GM19035 (cell line): ENCODE data around the gene CDC123.
"Not testable (repeated sequence)": the region's sequence is repeated elsewhere in the genome, so short reads cannot be mapped to it uniquely, and the experiment has no call there.

Source experiments
- ATAC-seq: cut with Tn5 transposase; IDR thresholded peaks from one replicate; pipeline ENCODE4 v1.9.1; 2021; ENCODE audit not compliant: unreplicated experiment

The CDC123 gene

DNA sequence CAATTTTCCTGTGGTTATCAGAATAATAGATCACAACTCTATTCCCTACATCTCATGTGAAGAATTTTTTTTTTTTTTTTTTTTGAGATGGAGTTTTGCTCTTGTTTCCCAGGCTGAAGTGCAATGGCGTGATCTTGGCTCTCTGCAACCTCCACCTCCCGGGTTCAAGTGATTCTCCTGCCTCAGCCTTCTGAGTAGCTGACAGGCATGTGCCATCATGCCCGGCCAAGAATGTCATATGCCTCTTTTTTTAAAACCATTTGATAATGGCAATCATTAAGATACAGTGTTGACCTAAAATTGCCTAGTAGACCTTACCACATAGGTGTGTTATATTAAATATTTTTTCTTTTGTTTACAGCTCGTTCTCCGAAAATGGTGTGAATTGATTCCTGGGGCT lies 38.7 kb downstream of the CDC123 start:
- ATAC-seq: not testable (repeated sequence)

DNA sequence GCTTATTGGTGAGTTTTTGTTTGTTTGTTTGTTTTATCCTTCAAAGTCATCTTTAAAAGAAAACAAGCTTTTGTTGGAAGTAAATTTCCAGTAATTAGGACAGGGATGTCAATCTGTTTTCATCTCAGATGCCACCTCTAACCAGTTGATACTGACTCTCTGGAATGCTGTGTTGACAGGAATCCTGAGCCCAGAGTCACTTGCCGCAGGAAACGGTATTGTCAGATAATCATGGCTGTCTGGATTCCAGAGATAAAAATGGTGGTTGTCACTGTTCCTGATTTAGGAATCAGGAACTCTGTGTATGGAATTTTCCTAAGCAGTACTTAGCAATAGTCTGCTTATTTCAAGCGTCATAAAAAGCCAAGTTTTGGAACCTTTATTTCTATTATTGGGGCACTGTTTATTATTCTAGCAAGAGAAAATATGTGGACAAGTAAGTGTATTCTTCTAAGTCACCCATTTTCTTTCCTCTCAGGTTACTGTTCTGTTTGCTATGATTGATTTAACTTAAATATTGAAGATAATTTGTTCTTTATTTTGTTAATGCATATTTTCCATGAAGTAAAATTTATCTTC lies 39.2 kb downstream of the CDC123 start:
- no peak for ATAC-seq

DNA sequence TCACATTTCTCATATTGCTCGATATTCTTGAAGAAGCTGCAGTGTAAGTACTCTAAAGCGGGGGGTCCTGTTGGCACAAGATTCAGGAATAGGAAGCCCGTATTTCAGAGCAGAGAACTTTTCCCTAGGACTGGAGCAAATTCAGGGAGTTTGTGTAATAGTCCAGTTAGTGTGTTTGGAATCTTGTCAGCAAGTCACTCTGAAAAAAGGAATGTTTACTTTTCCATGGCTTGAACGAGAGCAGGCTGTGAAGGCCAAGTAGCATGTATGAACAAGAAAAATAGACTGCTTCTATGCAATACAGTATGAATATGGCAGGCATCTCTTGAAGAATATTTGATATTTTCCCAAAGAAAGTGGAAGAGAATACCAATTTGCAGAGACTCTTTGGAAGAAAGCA lies 39.8 kb downstream of the CDC123 start:
- no peak for ATAC-seq

DNA sequence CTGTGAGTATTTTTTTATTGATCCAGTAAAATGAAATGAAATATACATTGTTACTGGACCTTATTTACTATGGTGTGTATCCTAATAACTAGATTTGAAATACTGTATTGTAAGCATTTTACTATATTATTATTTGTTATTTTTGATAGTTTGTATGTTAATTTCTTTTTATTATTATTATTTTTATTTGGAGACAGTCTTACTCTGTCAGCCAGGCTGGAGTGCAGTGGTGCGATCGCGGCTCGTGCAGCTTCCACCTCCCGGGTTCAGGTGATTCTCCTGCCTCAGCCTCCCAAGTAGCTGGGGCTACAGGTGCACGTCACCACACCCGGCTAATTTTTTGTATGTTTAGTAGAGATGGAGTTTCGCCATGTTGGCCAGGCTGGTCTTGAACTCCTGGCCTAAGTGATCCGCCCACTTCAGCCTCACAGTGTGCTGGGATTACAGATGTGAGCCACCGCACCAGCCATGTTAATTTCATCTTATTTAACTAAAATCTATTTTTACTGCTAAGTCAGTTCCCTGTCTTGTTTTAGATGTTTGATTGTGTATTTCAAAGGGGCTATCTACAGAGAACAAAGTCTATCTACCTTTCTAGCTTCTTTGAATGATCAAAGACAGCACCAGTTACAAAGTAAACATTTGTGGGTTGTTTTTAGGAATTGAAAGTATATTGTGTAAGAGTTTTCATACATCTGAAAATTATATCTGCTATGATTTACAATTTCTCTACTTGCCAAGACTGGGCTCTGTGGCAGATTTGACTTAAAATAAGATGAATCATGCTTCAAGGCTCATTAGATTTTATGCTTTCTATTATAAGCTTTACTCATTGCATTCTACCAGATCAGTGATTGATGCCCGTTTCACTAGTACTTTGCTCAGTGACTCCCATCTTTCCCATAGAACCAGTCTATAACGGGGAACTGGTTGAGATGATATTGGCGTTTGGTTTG lies 41.6 kb downstream of the CDC123 start:
- ATAC-seq: no peak

DNA sequence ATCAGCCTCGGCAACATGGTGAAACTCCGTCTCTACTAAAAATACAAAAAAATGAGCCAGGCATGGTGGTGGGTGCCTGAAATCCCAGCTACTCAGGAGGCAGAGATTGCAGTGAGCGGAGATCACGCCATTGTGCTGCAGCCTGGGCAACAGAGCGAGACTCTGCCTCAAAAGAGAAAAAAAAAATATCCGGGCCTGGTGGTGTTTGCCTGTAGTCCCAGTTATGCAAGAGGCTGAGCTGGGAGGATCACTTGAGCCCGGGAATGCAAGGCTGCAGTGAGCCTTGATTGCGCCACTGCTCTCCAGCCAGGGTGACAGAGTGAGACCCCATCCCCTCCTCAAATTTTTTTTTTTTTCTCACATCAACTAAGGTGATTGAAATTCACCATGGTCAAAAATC lies 42.8 kb downstream of the CDC123 start:
- ATAC-seq: no peak

DNA sequence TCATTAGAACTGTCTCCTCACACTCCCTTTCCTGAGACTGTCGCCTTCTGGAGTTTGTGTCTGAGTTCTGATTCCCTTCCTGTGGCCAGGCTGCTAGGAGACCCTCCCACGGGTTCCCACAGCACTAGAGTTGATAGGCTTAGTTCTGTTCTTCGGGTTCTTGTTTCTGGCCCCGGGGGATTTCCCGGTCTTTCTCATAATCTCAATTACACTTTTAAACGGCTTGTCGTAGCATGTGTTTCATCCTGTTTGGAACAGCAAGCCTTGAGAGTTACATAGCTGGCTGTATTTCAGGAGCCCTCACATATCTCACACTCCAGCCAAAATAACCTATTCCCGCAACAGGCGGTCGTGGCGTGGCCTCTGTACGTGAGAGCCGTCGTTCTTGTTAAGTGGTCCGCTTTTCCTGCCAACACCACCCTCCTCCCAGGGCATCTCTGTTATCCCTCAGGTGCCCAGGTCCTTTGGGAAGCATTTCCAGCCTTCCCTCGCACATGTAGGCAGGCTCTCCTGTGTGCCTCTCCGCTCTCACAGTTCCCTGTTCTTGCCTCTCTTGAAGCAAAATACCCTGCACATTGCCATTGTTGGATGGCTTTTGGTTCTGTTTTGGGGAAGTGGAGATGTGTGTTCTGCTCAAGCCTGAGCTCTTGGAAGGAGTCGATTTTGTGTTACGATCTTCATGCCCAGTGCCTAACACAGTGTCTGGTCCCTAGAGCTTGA lies 46.0 kb downstream of the CDC123 start:
- ATAC-seq: no peak

DNA sequence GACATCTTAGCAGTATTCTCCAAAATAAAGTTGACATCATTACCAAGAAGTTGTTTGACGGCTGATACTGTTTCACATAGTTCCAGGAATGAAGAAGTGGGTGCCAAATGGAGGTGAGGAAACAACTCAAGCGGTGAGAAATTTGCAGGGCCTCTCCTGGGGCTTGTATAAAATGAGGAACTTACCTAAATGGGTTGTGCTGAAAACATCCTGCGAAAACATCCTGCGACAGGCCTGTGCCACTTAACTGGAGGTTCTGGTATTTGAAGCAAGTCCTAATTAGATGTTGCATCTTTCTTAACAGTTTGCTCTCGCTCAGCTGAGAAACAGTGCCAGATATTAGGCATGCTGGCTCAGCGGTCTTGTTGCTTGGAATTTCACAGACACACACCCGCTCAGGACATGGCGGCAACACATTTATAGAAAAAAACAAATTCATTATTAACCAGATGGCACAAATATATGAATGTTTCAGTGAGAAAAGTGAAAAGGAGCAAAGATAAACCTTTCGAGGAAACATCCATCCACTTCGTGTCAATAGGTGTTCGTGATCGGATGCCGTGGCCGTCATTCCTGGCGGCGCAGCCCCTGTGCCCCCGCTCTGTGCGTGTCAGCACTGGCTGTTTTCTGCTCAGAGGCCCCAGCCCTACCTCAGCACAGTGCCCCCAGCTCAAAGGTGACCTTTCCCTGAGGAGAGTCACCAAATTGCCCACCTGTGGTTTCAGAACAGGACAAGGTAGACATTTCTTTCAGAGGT lies 48.1 kb downstream of the CDC123 start:
- ATAC-seq: no peak

DNA sequence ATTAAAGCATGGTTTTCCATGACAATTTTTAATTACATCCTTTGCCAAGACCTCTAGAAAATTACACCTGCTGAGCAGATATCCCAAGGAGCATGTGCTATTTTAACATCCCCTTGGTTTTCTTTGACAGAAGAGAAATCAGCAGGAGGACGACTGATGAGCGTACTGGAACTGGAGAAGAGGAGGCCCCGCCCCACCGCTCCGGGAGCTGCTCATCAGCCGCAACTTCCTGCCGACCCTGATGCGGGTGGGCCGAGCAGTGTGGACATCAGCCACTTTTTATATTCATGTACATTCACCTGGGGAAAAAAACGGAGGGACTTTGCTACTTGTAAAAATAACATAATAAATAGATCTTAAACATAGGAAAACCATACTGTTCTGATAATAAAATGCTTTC lies 54.2 kb downstream of the CDC123 start:
- ATAC-seq: no peak

DNA sequence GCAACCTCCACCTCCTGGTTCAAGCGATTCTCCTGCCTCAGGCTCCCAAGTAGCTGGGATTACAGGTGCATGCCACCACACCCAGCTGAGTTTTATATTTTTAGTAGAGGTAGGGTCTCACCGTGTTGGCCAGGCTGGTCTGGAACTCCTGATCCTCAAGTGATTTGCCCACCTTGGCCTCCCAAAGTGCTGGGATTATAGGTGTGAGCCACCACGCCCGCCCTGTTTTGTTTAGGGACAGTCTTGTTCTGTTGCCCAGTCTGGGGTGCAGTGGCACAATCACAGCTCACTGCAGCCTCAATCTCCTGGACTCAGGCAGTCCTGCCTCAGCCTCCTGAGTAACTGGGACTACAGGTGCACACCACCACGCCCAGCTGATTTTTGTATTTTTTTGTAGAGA lies 54.7 kb downstream of the CDC123 start:
- ATAC-seq: not testable (repeated sequence)

DNA sequence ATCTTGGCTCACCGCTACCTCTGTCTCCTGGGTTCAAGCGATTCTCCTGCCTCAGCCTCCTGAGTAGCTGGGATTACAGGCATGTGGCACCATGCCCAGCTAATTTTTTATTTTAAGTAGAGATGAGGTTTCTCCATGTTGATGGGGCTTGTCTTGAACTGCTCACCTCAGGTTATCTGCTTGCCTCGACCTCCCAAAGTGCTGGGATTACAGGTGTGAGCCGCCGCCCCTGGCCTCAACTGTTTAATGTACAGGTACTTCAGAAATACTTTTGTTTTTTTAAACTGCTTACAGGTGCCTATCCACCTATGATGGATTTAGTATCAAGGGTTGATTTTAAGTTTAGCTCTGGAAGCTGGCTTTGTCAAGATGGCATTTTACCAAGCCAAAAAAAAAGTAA lies 55.6 kb downstream of the CDC123 start:
- ATAC-seq: no peak

DNA sequence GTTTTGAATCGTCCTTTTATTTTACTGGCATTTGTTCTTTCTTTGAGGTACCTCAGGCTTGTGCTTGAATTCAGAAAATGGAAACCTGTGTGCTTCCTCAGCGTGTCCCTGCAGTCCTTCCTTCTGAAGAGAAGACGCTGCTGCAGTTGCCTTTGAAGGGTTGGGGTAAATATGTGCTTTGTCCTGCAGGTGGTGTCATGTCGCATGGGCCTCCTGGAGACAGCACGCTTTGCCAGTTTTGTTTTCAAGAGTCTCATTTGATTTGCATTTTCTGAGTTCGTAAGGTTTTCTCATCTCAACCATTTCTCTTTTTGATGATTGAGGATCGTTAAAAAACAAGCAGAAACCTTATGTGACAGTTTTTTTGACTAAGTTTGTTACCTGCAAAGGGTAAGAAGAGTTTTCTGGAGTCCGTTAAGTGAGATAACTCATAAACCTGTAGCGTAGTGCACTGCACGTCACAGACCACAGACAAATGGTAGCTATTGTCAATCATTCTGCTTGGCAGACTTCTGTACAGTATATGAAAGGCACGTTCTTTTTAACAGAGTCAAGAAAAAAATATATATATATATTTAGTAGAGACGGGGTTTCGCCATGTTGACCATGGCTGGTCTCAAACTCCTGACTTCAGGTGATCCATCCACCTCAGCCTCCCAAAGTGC lies 57.0 kb downstream of the CDC123 start:
- peak; percentile 73 for ATAC-seq

DNA sequence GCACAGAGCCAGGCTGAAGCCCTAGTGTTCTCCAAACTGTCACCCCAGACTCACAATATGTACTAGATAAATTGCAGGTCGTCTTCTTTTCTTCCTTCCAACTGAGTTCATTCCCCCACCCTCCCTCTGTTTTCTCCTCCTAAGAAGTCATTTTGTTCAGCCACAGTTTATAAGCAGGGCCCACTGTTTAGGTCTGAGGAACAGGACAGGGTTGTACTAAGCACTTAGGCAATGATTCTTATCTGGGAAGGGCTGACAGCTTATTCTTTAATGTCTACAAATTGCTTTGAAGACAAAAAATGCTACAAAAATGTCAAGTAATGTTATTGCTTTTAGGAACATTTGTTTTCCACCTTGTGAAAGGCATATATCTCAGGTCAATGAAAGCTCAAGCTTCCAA lies 59.1 kb downstream of the CDC123 start:
- ATAC-seq: no peak

DNA sequence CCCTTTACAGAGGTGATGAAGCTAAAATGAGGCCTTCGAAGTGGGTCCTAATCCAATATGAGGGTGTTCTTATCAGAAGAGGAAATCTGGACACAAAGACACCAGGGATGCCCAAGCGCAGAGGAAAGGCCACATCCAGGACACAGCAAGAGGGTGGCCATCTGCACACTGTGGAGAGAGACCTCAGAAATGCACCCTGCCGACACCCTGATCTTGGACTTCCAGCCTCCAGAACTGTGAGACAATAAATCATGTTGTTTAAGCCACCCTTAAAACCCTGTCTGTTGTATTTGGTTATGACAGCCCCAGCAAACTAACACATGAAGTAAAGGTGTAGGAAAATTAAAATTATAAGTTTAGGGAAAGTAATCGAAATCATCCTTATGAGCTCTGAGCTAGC lies 64.0 kb downstream of the CDC123 start:
- ATAC-seq: no peak

DNA sequence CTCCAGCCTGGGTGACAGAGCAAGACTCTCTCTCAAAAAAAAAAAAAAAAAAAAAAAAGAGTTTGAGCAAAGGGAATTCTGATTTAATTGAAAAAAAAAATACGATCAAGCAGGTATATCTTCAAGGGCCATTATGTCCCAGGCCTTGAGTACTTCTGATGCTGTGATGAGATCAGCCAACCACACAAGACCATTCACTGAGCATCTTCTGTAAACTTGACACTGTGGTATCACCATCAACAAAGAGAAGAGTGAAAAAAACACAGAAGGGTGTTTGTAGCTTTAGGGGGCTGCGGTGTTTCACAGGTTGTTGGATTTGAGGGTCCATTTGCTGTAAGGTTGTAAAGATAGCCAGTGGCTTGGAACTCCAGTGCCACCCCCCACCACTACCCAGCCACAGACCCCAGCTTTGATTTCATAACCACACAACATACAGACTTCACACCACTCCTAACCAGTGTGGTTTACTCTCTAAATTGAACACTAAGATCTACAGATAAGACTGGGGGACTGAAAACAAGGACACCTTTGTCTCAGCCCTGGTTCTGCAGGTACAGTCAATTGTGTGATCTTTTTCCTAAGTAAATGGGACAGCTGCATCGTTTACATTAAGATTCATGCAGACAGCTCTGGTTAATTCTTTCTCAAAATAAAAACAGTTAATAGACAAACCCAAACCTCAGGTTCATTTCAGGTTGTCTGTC lies 66.4 kb downstream of the CDC123 start:
- no peak for ATAC-seq

DNA sequence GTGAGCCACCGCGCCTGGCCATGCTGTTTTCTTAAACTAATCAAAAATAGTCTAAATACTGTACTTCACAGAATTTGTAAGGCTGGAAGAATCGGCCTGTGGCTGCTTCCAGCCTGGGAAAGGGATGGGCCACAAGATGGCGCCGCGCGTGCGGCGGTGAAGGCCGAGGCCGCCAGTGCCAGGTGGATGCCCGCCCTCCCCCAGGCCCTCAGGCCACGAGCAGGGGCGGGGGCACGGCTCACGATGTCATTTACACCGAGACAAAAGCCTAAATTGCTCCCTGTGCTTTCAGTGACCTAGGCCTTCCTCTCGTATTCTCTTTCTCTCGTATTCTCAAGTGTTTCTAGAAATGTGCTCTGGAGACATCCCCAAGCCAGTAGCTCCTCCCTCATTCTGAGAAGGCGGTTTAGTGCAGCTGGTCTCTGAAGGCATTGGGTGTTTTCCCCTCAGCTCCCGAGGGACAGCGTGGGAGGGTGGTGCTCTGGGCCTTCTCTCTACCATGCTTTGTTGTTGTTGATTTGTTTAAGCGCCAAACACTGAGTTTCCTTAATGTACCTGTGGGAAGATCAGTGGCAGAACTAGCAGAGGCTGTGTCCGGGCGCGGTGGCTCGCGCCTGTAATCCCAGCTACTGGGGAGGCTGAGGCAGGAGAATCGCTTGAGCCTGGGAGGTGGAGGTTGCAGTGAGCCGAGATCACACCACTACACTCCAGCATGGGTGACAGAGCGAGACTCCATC lies 68.4 kb downstream of the CDC123 start:
- ATAC-seq: peak; percentile 91

DNA sequence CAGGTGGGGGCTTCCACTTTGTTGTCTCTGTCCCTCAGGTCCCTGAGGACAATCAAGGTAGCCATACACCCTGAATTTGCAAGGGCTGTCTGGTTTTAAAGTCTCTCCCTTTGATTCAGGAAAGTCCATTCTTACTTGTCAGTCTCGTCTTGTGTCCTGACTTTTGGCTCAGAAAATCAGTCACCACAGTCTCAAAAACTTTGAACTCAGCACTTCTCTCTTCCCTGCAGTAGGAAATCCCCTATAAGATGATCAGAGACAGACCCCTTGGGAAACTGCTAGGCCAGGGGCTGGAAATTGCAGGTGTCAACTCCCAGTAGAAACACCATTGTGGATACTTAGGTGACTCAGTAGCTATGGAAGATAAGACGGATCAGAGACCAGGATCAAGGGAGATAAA lies 73.1 kb downstream of the CDC123 start:
- ATAC-seq: no peak

DNA sequence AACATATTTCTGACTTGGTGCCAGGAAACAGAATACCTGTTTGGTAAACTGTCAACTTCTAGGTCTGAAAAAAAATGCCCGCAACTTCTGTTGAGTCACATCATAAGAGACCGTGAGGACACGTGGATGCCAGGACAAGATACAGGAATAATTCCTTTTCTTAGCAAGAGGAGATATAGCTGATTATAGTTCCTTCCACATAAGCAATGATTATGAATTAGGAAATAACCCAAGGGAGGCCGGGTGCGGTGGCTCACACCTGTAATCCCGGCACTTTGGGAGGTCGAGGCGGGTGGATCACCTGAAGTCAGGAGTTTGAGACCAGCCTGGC lies 75.2 kb downstream of the CDC123 start:
- no peak for ATAC-seq

DNA sequence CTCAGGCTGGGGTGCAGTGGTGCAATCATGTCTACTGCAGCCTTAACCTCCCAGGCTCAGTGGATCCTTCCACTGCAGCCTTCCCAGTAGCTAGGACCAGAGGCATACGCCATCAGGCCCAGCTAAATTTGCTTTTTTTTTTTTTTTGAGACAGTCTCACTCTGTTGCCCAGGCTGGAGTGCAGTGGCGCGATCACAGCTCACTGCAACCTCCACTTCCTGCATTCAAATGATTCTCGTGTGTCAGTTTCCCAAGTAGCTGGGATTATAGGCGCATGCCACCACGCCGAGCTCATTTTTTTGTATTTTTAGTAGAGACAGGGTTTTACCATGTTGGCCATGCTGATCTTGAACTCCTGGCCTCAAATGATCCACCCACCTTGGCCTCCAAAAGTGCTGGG lies 81.9 kb downstream of the CDC123 start:
- ATAC-seq: not testable (repeated sequence)

DNA sequence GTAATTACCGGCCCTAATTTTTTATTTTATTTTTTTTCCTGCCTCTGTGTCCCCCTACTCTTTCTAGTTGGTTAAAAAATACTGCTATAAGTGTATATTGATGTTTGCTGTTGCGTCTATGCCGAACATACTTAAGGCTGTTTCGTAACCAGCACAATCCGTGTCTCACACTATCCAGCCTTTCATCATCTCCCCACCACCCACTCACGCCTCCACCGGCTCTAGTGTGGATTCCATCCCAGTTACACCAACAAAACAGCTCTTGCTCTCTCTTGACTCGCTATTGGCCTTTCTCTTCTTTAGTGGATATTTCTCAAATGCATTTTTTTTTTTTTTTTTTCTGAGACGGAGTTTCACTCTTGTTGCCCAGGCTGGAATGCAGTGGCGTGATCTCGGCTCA lies 83.3 kb downstream of the CDC123 start:
- no peak for ATAC-seq

DNA sequence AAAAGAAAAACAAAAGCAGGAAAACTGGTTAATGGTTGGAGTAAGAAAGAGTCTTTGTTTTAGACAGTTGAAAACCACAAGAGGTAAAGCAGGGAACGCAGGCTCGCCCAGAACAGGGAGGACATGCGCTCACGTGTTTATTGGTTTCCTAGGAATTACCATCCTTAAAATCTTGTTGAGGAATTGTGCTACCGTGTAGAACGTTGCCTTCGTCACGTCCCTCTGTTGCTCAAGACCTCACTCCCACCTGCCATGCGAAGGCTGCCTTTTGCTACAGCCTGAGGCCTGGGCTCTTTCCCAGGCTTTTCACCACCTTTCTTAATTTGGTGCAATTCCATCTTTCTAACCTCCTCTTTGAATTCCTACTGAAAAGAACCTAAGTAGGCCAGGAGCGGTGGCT lies 91.8 kb downstream of the CDC123 start:
- no peak for ATAC-seq
